Measurements from ENCODE around the gene GRB10. TPM values are rescaled to one million over a fixed set of nuclear protein-coding genes. Genes with fewer than 3 reads are reported as not detected.

GRB10 gene
- total RNA-seq, 4 donors from 2014 or later, result 8.8 to 55.7 (median 14.3) TPM

DNA sequence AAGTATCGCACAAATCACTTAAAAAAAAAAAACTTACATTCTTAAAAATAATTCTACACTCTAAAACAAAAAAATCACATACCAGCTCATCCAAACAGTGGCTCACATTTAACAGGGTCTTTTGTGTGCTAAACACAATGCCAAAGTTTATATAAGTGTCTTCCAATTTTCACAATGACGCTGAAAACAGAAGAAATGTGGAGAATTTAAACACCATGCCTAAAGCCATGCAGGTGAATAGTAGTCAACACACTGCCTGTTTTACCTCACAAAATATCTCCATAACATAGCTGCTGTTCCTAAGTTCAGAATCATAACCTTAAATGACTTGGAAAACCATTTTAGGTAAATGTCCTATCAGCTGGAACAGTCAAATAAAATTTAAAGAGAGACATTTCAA is 55.0 kb downstream of the GRB10 start:
- Histone ChIP-seq H3K4me3 (no peak overlapping the region), H3K4me1 (peaks cover 0 to 12% (median 3%) of the 10 kb centered on the region in 4 donors), H3K27me3 (no peaks in the 10 kb centered on the region), H3K27ac (no peak overlapping the region), H3K9me3 (no peaks in the 10 kb centered on the region), H3K36me3 (no peaks in the 10 kb centered on the region)
- DNase-seq, result no peak
- intact Hi-C loops (cut with DNase I; ENCODE audit: low total_unique reads) (no loop called here), in situ Hi-C loops (cut with MboI; ENCODE audit: low pct_ligation_motif_present in 1 of 4, low pct_unique_long_range_greater_than_20kb in 1 of 4, low sequenced_read_pairs in 3 of 4) (no loop called here)
- WGBS, 2 donors (ENCODE audit: low coverage in 1 of 2), result 83 to 86% methylated on average over 2 of the region's 2 CpGs
- TF ChIP-seq POLR2A (IDR thresholded peaks at IDR 0.05), result no peak

DNA sequence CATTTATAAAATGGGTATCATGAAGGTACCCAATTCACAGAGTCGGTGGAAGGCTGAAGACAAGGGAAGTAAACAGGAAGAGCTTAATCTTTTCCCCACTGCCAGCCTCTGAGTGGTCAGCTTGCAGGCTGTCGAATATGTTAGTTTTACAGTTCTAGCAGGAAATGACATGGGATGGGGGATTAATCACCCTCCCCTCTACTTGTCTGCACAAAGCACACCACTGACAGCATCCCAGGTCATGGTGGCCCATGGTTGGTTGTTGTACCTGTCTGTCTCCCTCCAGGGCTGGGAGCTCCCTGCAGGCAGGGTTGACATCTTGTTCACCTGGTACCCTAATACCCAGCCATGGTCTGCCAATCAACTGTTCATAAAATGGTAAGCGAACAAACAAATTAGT is 55.6 kb downstream of the GRB10 start:
- intact Hi-C loops (cut with DNase I; ENCODE audit: low total_unique reads), result no loop called here
- Histone ChIP-seq H3K27me3 (no peaks in the 10 kb centered on the region), H3K9me3 (no peaks in the 10 kb centered on the region), H3K4me1 (peaks cover 0 to 15% (median 3%) of the 10 kb centered on the region in 4 donors), H3K27ac (no peak overlapping the region), H3K4me3 (no peak overlapping the region), H3K36me3 (no peaks in the 10 kb centered on the region)
- TF ChIP-seq EP300 (IDR thresholded peaks at IDR 0.05; ENCODE audit: low read depth), result no peak
- no peak for TF ChIP-seq POLR2AphosphoS5 (IDR thresholded peaks at IDR 0.05)
- no peak for TF ChIP-seq POLR2A (IDR thresholded peaks at IDR 0.05)
- no peak for TF ChIP-seq CTCF (IDR thresholded peaks at IDR 0.05)
- no peak for DNase-seq
- WGBS, 2 donors (ENCODE audit: low coverage in 1 of 2), result 73 to 78% methylated on average over 2 to 3 of the region's 3 CpGs
- in situ Hi-C loops (cut with MboI; ENCODE audit: low pct_ligation_motif_present in 1 of 4, low pct_unique_long_range_greater_than_20kb in 1 of 4, low sequenced_read_pairs in 3 of 4), result no loop called here

DNA sequence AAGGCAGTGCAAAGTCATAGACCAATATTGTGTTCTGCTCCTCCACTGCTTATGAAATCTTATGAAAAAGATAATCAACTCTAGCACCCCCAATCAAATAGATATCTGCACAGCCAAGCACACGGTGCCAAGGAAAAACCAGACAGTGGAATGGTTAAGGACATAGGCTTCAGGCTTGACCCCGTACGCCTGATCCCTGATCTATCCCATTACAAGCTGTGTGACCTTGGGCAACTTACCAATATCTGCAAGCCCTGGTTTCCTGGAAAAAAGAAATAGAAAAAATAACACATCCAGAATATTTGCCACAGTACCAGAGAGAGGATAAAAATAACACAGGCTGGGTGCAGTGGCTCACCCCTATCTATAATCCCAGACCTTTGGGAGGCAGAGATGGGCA is 56.9 kb downstream of the GRB10 start:
- H3K4me1 ChIP-seq, result peaks cover 0 to 24% (median 11%) of the 10 kb centered on the region in 4 donors
- DNase-seq, result no peak
- no peaks in the 10 kb centered on the region for H3K9me3 ChIP-seq
- no peak overlapping the region for H3K4me3 ChIP-seq
- no peaks in the 10 kb centered on the region for H3K27me3 ChIP-seq
- TF ChIP-seq CTCF (IDR thresholded peaks at IDR 0.05) (no peak), POLR2AphosphoS5 (IDR thresholded peaks at IDR 0.05) (no peak), POLR2A (IDR thresholded peaks at IDR 0.05) (no peak), EP300 (IDR thresholded peaks at IDR 0.05; ENCODE audit: low read depth) (no peak)
- WGBS, 2 donors (ENCODE audit: low coverage in 1 of 2), result 17 to 78% methylated on average over 1 to 3 of the region's 3 CpGs
- intact Hi-C loops (cut with DNase I; ENCODE audit: low total_unique reads), result no loop called here
- in situ Hi-C loops (cut with MboI; ENCODE audit: low pct_ligation_motif_present in 1 of 4, low pct_unique_long_range_greater_than_20kb in 1 of 4, low sequenced_read_pairs in 3 of 4), result no loop called here
- H3K36me3 ChIP-seq, result no peaks in the 10 kb centered on the region
- no peak overlapping the region for H3K27ac ChIP-seq

- intact Hi-C loops (cut with DNase I; ENCODE audit: low total_unique reads), result no loop called here
- 79 to 84% methylated on average over 8 to 18 of the region's 18 CpGs for WGBS, 2 donors (ENCODE audit: low coverage in 1 of 2)
- Histone ChIP-seq H3K27me3 (no peaks in the 10 kb centered on the region), H3K4me1 (peaks cover under 1 to 28% (median 13%) of the 10 kb centered on the region in 4 donors), H3K36me3 (no peaks in the 10 kb centered on the region), H3K9me3 (no peaks in the 10 kb centered on the region), H3K4me3 (no peak overlapping the region), H3K27ac (no peak overlapping the region)
- in situ Hi-C loops (cut with MboI; ENCODE audit: low pct_ligation_motif_present in 1 of 4, low pct_unique_long_range_greater_than_20kb in 1 of 4, low sequenced_read_pairs in 3 of 4), result no loop called here
- no peak for DNase-seq
- TF ChIP-seq CTCF (IDR thresholded peaks at IDR 0.05), result no peak
- TF ChIP-seq POLR2A (IDR thresholded peaks at IDR 0.05), result no peak
- no peak for TF ChIP-seq POLR2AphosphoS5 (IDR thresholded peaks at IDR 0.05)
- TF ChIP-seq EP300 (IDR thresholded peaks at IDR 0.05; ENCODE audit: low read depth), result no peak
Observed at GRCh38 chr7:50724526-50725520, 57.9 kb downstream of the GRB10 start.
